Liver (tissue), 9 donors: ENCODE data around the gene AFMID. TPM values are rescaled to one million over a fixed set of nuclear protein-coding genes. Genes with fewer than 3 reads are reported as not detected.

ENCODE experiments used
- DNase-seq: peaks from one replicate; pipeline ENCODE4 v3.0.0-alpha.2; 2017; ENCODE audit warnings: low spot score
- H3K27ac ChIP-seq, 2 donors: one replicate each; pipeline ENCODE4 v1.7.0; 2013; ENCODE audit warnings: inconsistent platforms in 2 of 2, low read length in 2 of 2, control low read depth in 1 of 2, low read depth in 1 of 2, mild to moderate bottlenecking in 1 of 2
- H3K27me3 ChIP-seq, 4 donors: one replicate each; pipeline versions ENCODE4 v1.6.1 to v1.7.0; 2013; ENCODE audit warnings: low read length in 3 of 4, inconsistent platforms in 1 of 4, mild to moderate bottlenecking in 1 of 4, moderate library complexity in 1 of 4; ENCODE audit not compliant: control insufficient read depth in 4 of 4, insufficient read depth in 4 of 4
- H3K36me3 ChIP-seq, 4 donors: one replicate each; pipeline versions ENCODE4 v1.6.1 to v1.7.0; 2013; ENCODE audit warnings: low read length in 3 of 4, mild to moderate bottlenecking in 3 of 4, low read depth in 1 of 4, moderate library complexity in 1 of 4; ENCODE audit not compliant: control insufficient read depth in 4 of 4, insufficient read depth in 3 of 4
- H3K4me1 ChIP-seq, 4 donors: one replicate each; pipeline versions ENCODE4 v1.6.1 to v1.7.0; 2013; ENCODE audit warnings: low read length in 3 of 4, mild to moderate bottlenecking in 3 of 4, moderate library complexity in 1 of 4; ENCODE audit not compliant: control insufficient read depth in 4 of 4, insufficient read depth in 4 of 4
- H3K4me3 ChIP-seq, 3 donors: one replicate each; pipeline versions ENCODE4 v1.6.1 to v1.7.0; 2013; ENCODE audit warnings: low read length in 3 of 3, control low read depth in 1 of 3, low read depth in 1 of 3, mild to moderate bottlenecking in 1 of 3
- H3K9ac ChIP-seq, 2 donors: one replicate each; pipeline ENCODE4 v1.7.0; 2013; ENCODE audit warnings: low read length in 2 of 2, mild to moderate bottlenecking in 2 of 2, moderate library complexity in 2 of 2, control low read depth in 1 of 2, low read depth in 1 of 2
- H3K9me3 ChIP-seq, 4 donors: one replicate each; pipeline versions ENCODE4 v1.6.1 to v1.7.0; 2013; ENCODE audit warnings: low read length in 3 of 4; ENCODE audit not compliant: control insufficient read depth in 4 of 4
- ATF3 ChIP-seq: IDR thresholded peaks from 2 replicates; pipeline ENCODE4 v1.6.1; 2016; ENCODE audit warnings: antibody characterized with exemption
- CTCF ChIP-seq: fragments of 150-350 bp; IDR thresholded peaks from 2 replicates; pipeline ENCODE4 v1.5.1; 2017; ENCODE audit warnings: improper control_type of control experiment, low read depth, low read length; ENCODE audit not compliant: missing input control
- FOXA1 ChIP-seq: IDR thresholded peaks from 2 replicates; pipeline ENCODE4 v1.6.1; 2016; ENCODE audit warnings: antibody characterized with exemption
- FOXA2 ChIP-seq: IDR thresholded peaks from 2 replicates; pipeline ENCODE4 v1.6.1; 2016; ENCODE audit warnings: antibody characterized with exemption
- GABPA ChIP-seq, 2 donors: IDR thresholded peaks in 1 of 2; conservative IDR thresholded peaks in 1 of 2; 2 replicates each; pipeline ENCODE4 v1.6.1; 2016; ENCODE audit warnings: antibody characterized with exemption in 2 of 2, mild to moderate bottlenecking in 1 of 2, moderate library complexity in 1 of 2
- HNF4G ChIP-seq: IDR thresholded peaks from 2 replicates; pipeline ENCODE4 v1.6.1; 2016; ENCODE audit warnings: antibody characterized with exemption
- MAX ChIP-seq: IDR thresholded peaks from 2 replicates; pipeline ENCODE4 v1.6.1; 2016; ENCODE audit warnings: antibody characterized with exemption
- RAD21 ChIP-seq, 2 donors: IDR thresholded peaks; 2 replicates each; pipeline ENCODE4 v1.6.1; 2016; ENCODE audit warnings: antibody characterized with exemption in 2 of 2, mild to moderate bottlenecking in 2 of 2
- REST ChIP-seq: IDR thresholded peaks from 2 replicates; pipeline ENCODE4 v1.6.1; 2016; ENCODE audit warnings: antibody characterized with exemption, mild to moderate bottlenecking
- RXRA ChIP-seq, 2 donors: IDR thresholded peaks; 2 replicates each; pipeline ENCODE4 v1.6.1; 2017 to 2018; ENCODE audit warnings: antibody characterized with exemption in 2 of 2, mild to moderate bottlenecking in 1 of 2
- WGBS: extraction: QIAGEN DNeasy Blood & Tissue Kit; methylation state at CpG from one replicate; pipeline ENCODE4 v1.1.7; 2013; 5-methylcytosine and 5-hydroxymethylcytosine counted together
- polyA plus RNA-seq, 2 donors: library from polyadenylated mRNA; stranded (reverse) in 1 of 2; unstranded in 1 of 2; fragments of 200-250 nt in 1 of 2; fragments of >200 nt in 1 of 2; fragmentation: Nextera tagmentation in 1 of 2; extraction: Ambion mirVana in 1 of 2; gene quantifications; one replicate each; pipeline versions ENCODE4 v1.2.1 to v1.2.3, GENCODE V29; 2013 to 2015
- total RNA-seq, 2 donors: library from RNA; depleted of rRNA; stranded (reverse); fragments of >200 nt; gene quantifications; one replicate each; pipeline ENCODE4 v1.2.3, GENCODE V29; 2014
- TF ChIP-seq, protein P1 (sequence below): IDR thresholded peaks from 2 replicates; pipeline ENCODE4 v1.6.1; 2016; ENCODE audit warnings: antibody characterized with exemption
- donor health status: healthy.
- donor health status: healthy.
- donor health status: healthy.
- donor health status: healthy.
- donor health status: healthy.

Gene AFMID
- total and polyA plus RNA-seq, 4 donors = 73.4 to 201 (median 138) TPM

GRCh38 chr17:78230996-78231935 lies 44.1 kb downstream of the AFMID start, which contains the start of gene TMEM235:
TSS of gene TMEM235 (plus strand) at chr17:78231631. CDS start at chr17:78232024, 393 bp downstream.
- no peak for DNase-seq
- peak within 1 kb of the TSS in 1 of 3 donors; percentile 25 for H3K4me3 ChIP-seq
- H3K27ac ChIP-seq = no peak within 1 kb of the TSS
- no peaks in the 10 kb centered on the region for H3K36me3 ChIP-seq
- WGBS = 28% methylated on average over 52 of the region's 52 CpGs
- TF ChIP-seq RXRA (IDR thresholded peaks at IDR 0.05) (no peak), GABPA (IDR thresholded peaks at IDR 0.05 in 1 of 2, conservative IDR thresholded peaks at IDR 0.05 in 1 of 2) (no peak), FOXA2 (no peak), HNF4G (no peak), REST (no peak), RAD21 (IDR thresholded peaks at IDR 0.05) (no peak), MAX (no peak), CTCF (no peak), ATF3 (no peak), FOXA1 (no peak)
- TF ChIP-seq, protein P1, sequence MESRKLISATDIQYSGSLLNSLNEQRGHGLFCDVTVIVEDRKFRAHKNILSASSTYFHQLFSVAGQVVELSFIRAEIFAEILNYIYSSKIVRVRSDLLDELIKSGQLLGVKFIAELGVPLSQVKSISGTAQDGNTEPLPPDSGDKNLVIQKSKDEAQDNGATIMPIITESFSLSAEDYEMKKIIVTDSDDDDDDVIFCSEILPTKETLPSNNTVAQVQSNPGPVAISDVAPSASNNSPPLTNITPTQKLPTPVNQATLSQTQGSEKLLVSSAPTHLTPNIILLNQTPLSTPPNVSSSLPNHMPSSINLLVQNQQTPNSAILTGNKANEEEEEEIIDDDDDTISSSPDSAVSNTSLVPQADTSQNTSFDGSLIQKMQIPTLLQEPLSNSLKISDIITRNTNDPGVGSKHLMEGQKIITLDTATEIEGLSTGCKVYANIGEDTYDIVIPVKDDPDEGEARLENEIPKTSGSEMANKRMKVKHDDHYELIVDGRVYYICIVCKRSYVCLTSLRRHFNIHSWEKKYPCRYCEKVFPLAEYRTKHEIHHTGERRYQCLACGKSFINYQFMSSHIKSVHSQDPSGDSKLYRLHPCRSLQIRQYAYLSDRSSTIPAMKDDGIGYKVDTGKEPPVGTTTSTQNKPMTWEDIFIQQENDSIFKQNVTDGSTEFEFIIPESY = no peak
- no peaks in the 10 kb centered on the region for H3K9me3 ChIP-seq
- H3K4me1 ChIP-seq = peaks cover 0 to 3% (median 0%) of the 10 kb centered on the region in 4 donors
- no peak within 1 kb of the TSS for H3K9ac ChIP-seq
- peaks cover 0 to 5% (median 4%) of the 10 kb centered on the region in 4 donors for H3K27me3 ChIP-seq
